Omental fat pad (tissue), 4 donors: ENCODE data around the gene PRADC1. TPM values are rescaled to one million over a fixed set of nuclear protein-coding genes. Genes with fewer than 3 reads are reported as not detected.

Experiments
- ATAC-seq: fragments of 150-250 bp; one replicate; pipeline ENCODE4 v1.9.1; 2016; ENCODE audit warnings: mild to moderate bottlenecking, moderate library complexity; ENCODE audit not compliant: low FRiP score
- DNase-seq: peaks from one replicate; pipeline ENCODE4 v3.0.0-alpha.2; 2019; ENCODE audit warnings: low spot score
- total RNA-seq, 4 donors: library from RNA; depleted of rRNA; stranded (reverse); fragments of >200 nt; gene quantifications; one replicate each; pipeline ENCODE4 v1.1.0, GENCODE V29; 2016
- TF ChIP-seq, protein P1 (sequence below), 3 donors: fragments of 450-650 bp; IDR thresholded peaks; one replicate each; pipeline ENCODE4 v1.5.1; 2016 to 2017; ENCODE audit warnings: antibody characterized with exemption in 3 of 3, mild to moderate bottlenecking in 3 of 3, moderate library complexity in 2 of 3

The PRADC1 gene
- total RNA-seq, 4 donors from 2014 or later, result 23.1 to 44.0 (median 38.5) TPM

DNA sequence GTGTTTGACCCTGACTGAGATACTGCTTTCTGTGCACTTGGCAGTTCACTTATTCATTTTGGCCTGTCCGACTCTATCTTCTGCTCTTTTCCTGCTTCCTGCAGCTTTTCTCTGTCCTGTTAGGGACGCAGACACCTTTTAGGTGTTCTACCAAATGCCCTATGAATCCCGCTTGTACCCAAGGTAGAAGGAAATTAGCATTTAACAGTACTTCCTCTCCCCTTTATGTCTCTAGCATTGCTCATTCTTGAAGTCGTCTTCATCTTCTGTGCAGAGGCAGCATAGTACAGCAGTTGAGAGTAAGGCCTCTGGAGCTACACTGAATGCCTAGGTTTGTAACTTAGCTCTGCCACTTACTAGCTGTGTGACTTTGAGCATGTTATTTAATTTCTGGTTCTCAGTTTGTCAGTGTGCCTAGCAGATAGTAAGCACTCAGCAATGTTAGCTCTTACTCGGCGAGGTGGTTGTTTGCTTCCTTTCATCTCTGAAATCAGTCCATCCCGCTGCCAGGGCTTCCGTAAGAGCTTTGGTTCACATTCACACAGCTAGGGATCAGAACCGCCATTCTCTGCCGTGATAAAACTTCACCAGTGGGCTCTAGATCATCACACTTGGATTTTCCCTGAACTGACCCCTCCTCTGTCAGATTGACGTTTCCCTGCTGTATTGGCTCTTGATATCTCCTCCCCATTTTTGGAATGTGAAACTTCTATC, 2.4 kb upstream of the PRADC1 start:
- TF ChIP-seq, protein P1, sequence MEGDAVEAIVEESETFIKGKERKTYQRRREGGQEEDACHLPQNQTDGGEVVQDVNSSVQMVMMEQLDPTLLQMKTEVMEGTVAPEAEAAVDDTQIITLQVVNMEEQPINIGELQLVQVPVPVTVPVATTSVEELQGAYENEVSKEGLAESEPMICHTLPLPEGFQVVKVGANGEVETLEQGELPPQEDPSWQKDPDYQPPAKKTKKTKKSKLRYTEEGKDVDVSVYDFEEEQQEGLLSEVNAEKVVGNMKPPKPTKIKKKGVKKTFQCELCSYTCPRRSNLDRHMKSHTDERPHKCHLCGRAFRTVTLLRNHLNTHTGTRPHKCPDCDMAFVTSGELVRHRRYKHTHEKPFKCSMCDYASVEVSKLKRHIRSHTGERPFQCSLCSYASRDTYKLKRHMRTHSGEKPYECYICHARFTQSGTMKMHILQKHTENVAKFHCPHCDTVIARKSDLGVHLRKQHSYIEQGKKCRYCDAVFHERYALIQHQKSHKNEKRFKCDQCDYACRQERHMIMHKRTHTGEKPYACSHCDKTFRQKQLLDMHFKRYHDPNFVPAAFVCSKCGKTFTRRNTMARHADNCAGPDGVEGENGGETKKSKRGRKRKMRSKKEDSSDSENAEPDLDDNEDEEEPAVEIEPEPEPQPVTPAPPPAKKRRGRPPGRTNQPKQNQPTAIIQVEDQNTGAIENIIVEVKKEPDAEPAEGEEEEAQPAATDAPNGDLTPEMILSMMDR (IDR thresholded peaks at IDR 0.05), result no peak
- no peak for DNase-seq
- ATAC-seq, result no peak

DNA sequence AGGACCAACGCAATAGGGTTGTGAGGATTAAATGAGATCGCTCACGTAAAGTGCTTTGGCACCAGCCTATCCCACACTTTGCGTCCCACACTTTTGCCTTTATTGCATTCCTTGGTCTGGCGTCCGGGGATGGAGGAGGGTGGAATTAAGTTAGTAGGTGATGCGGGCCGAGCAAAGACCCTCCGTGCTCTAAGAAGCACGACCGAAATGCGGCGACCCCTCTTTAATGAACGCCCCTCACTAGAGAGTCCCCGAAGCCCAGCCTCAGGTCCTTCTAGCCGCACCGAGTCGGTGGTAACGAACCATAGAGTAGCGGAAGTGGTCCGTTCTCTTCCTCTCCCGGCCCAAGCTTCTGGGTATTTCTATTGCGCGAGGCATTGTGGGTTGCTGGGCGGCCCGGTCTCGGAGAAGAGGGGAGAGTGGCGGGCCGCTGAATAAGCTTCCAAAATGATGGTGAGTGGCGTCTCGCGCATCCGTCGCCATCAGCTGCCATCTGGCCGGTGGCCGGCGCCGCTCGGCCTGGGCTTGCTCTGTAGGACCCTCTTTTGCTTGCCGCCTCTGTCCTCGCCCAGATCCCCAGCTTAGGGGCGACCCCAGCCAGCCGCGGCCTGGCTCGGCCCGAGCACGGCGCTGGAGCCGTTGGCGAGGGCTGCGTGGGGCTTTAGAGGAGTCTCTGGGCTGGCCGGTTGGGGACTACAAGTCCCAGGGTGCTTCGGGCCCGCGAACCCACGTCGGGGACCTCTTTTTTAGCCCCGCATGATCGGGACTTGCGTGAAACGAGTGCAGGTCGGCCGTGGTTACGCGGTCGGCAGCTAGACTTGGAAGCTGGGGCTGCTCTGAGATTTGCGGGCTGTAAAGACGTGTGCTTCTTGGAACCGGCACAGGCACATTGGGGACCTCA, 1.1 kb upstream of the PRADC1 start, which contains the start of gene CCT7:
Gene CCT7, plus strand, starts transcription at position 377 of the 901 bp plus-strand sequence. Its CDS starts 71 bp downstream, at position 448.
- TF ChIP-seq, protein P1 (IDR thresholded peaks at IDR 0.05), result no peak
- peak; percentile 75 for ATAC-seq
- peak; percentile 59 for DNase-seq

DNA sequence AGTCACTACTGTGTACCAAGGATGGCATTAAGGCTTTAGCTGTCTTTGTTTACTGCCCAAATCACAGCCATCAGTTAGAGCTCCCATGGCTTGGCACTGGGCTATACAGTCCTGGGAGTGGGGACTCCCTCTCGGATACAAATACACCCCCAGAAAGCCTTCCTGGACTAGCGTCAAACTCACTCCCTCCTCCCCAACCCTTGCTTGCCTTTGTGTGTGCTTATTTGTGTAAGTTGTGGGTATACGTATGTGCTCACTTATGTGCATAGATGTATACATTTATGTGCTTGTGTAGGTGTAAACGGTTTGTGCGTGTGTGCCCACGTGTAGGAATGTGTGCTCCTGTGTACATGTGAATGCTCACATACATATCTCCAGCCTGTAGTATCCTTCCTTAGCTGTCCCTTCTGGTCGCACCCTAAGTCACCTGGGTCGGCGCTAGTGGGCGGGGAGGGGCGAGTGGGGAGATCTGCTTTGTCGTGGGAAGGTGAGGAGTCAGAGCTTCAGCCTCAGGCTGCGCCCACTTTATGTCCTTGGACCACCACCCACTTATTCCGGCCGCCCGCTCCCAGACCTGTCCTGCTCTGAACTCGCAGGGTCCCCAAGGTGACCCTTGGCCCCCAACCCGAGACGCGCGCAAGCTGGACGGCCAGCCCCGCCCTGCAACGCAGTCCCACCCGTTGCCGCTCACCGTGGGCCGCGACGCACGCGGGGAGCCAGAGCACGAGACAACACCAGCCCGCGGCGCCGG, 461 bp downstream of the PRADC1 start:
- TF ChIP-seq, protein P1 (IDR thresholded peaks at IDR 0.05), result no peak
- DNase-seq, result no peak
- ATAC-seq, result no peak

DNA sequence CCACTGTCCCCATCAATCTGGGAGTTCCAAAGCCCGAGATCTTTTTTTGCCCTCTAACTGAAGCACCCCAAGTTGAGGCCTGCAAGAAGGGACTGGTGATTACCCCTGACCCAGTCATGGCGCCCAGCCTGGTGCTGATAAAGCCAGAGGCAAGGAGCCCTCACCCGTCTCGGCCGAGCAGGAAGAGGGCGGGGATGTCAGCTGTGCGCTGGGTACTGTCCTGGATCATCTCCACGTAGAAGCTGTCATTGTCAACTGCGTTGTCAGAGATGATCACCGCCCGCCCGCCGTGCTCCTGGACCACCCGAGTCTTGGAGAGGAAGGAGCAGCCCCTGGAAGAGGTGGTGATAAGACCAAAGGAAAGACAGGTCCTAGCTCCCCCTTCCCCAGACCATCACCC, 4.4 kb downstream of the PRADC1 start:
- no peak for DNase-seq
- TF ChIP-seq, protein P1 (IDR thresholded peaks at IDR 0.05), result no peak
- no peak for ATAC-seq

DNA sequence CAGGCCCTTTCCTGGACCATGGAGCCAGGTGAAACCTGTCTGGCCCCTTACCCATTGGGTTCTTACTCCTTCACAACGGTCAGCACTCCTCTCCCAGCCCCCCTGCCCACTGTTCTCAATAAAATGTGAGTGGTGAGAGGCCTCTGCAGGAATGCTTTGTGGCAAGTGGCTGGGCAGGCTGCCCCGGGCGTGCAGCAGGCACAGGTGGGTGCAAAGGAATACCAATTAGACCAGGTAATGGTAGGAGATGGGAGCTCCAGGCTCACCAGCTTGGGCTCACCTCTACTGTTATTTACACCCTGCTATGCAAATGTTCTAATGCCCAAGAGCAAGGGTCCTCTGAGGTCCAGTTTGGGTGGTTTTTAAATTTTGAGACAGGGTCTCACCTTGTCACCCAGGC, 6.0 kb downstream of the PRADC1 start:
- TF ChIP-seq, protein P1 (IDR thresholded peaks at IDR 0.05), result no peak
- DNase-seq, result no peak
- ATAC-seq, result no peak

DNA sequence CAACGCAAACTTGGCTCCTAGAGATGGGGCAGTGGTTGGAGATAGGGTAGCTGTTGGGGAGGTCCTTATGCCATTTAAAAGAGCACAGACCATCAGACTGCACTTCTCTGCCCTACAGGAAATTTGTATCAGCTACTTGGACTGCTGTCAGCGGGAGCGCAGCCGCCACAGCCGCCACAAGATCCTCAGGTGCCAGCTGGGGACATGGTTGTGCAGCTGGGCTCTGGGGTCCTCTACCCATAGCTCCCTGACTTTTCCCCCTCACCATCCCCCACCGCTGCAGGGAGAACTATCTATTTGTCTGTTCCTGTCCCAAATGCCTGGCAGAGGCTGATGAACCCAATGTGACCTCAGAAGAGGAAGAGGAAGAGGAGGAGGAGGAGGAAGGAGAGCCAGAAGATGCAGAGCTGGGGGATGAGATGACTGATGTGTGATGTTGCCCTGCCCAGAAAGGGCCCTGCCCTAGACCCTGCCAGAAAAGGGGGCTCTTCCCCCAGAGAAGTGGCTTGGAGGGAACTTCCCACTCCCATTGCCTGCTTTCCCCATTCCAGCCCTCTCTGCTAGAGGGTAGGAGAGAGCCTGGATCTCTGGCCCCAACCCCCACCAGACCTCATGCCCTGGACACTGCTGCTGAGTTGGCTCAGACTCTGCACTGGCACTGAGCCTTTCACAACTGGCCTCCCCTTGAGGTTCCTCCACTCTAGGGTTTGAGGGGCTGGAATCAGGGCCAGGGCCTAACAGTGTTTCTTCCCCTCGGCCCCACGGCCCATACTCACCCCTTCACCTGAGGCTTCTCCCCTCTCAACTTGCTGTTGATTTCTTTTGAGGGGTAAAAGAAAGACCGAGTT, 7.3 kb downstream of the PRADC1 start:
- no peak for DNase-seq
- TF ChIP-seq, protein P1 (IDR thresholded peaks at IDR 0.05), result no peak
- no peak for ATAC-seq
